Activated CD8-positive, alpha-beta memory T cell treated with anti-CD3 and anti-CD28 coated beads for 24 hours (primary cell): ENCODE measurements around the gene KCNK15.
"Not testable (repeated sequence)": the region's sequence is repeated elsewhere in the genome, so short reads cannot be mapped to it uniquely, and the experiment has no call there.

Experiments
- DNase-seq: peaks from one replicate; pipeline ENCODE4 v3.0.0-alpha.2; 2020

Gene KCNK15

DNA sequence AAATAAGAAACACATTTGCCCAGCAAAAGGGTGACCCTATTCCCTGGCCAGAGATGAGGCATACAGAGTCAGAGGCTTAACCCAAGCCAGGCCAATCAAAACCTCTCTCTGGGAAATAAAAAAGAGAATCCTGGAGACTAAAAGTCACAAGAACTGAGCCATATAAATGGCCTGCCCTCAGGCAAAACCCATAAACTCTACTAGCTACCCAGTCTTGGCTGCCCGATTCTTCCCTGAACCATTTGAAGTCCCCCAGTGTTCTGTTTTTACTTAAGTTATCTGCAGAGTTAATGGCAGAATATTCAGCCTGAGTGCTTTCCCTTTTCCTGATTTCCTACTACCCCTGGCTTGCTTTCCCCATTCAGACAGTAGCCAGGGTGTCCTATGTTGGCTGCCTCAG is 13.9 kb downstream of the KCNK15 start:
- no peak for DNase-seq

DNA sequence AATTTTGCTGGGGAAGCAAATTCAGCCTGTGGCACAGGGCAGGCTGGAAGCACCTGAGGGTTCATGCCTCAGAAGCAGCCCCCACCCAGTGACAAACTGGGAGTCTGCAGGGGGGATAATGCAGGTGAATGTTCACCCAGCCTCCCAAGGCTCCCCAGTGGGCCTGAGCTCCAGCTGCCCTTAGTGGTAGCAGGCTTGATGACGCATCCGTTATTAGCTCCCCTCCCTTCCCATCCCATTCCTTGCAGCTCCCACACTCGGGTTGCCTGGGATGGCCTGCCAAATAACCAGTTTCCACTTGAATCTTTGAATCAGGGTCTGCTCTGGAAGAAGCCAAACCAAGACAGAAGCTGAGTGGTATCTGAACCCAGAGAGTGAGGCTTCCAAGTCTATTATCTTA is 15.8 kb downstream of the KCNK15 start:
- no peak for DNase-seq

DNA sequence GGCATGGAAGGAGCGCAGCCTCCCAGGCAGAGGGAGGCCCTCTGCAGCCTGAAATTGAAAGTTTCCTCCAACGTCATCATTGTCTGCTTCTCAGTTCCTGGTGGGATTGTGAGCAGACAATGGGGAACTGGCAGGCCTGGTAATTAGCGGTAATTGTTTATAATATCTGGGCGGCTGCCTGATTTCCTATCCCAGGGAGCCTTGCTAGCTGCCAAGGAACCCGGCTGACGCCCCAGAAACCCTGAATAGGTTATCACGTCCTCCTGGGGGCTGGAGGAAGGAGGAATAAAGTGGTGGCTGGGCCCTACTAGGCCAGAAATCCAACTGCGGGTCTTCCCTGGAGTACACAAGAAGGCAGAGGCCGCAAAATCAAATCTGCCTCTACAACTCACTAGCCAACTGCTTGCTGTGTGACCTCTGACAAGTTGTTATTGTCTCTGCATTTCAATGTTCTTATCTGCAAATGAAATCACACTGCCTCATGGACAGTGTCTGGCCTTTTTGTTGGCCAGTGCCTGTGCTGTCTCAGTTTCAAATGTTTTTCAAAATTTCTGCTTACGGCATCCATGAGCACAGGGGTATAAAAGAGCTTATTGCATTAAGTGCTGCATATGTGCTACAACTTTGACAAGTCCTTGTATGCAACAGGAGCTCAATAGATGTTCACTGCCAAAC is 16.9 kb downstream of the KCNK15 start:
- DNase-seq = no peak

DNA sequence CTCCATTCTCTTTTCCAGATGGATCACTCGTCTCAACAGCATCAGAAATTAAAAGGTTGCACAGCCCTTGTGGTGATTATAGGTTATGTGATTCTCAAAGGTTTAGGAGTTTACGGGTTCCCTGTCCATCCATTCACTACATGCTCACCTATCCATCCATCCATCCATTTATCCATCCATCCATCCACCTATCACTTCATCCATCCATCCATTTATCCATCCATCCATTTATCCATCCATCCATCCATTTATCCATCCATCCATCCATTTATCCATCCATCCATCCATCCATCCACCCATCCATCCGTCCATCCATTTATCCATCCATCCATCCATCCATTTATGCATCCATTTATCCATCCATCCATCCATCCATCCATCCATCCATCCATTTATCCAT is 18.1 kb downstream of the KCNK15 start:
- not testable (repeated sequence) for DNase-seq

DNA sequence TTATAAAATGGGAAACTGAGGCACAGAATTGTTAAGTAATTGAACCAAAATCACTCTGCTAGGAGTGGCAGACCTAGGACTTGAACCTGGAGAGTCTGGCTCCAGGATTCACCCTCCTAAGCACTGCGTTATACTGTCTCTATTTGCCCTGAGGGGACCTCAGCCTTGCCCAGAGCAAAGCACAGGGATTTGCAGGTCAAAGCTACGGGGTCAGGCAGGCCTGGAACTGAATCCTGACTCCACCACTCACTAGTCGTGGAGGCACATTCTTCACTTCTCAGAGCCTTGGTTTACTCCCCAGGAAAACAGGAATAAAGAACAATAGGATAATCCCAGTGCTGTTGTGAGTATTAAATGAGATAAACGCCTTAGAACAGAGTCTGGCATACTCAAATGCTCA is 19.4 kb downstream of the KCNK15 start:
- DNase-seq = no peak

DNA sequence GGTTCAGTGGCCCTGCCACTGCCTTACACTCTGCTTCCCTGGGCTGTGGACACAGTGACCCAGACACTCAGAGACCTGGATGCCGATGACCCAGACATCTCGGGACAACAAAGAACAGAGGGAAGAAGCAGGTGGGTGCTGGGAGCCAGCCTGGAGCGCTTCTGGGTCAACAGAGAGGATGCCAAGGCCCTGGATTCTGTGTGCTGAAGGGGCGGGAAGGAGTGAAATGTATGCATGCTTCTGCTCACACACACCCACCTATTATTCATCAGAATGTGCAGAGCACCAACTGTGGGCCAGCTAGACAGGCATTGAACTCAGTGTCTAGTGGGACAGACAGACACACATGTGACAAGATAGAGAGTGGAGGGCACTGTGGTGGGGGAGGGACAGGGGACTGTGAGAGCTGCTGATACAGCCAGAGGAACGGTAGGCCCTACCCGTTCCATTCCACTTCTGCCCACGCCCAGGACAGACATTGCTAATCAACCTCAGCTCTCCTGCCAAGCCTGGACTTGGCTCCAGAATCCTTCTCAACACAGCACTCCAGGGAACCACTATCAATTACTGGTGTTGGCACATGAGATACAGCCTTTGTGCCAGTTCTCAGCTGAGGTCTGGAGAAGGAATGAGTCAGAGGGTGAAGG is 20.2 kb downstream of the KCNK15 start:
- DNase-seq = no peak

DNA sequence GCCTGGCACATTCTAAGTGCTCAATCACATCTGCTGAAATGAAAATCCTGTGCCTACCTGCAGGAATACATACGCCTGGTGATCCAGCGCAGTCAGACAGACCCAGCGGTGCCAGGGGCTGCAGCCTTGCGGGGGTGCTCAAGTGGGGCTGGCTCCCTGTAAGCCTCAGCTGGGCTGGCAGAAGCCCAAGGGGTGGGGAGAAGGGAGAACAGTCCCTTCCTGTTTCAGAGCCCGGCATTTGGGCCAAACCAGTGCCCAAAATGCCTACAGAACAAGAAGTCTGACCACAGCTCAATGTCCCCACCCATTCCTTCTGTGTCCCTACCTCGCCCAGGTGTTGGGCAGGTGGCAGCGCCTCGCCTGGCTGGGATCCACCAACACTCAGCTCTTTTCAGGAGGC is 22.6 kb downstream of the KCNK15 start:
- DNase-seq = no peak

DNA sequence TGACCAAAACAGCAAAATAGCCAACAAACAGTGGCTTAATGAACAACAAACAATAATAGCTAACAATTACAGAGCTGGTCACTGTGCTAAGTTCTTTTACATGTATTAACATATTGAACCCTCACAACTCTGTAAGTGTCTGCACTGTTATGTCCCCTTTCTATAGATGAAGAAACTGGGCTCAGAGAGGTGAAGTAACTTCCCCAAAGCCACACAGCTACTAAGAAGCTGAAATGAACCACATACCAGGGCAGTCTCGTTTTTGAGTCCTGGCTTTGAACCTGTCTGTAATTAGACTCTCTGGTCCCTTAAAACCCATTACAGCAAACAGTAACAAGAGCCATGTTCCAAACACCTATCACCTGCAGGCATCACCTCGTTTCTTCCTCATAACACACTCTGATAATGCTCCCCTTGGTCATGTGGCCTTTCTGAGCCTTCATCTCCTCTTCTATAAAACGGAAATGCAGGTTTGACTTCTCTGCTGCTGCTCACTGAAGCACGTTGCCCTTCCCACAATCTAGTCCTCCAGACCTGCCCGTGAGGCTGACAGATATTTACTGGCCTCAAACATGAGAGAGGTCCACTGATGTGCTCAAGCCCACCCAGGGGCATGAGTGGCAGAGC is 23.3 kb downstream of the KCNK15 start:
- DNase-seq = no peak

DNA sequence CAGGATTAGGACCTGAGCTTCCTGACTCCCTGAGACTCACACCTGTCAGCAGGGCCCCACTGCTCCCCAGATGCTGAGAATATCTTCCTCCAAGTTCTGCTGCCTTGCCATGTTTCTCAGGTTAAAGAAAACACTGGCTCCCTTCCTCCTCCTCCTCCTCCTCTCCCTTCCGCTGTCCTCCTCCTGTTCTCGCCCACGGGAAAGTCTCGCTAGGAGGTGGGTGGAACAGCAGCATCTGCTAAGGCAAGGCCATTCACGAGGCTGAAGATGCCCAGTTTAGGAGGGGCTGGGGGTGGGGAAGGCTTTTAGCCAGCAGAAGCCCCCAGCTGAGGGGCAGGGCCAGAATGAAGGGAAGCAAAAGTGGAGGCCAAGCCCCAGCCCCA is 23.8 kb downstream of the KCNK15 start:
- no peak for DNase-seq

DNA sequence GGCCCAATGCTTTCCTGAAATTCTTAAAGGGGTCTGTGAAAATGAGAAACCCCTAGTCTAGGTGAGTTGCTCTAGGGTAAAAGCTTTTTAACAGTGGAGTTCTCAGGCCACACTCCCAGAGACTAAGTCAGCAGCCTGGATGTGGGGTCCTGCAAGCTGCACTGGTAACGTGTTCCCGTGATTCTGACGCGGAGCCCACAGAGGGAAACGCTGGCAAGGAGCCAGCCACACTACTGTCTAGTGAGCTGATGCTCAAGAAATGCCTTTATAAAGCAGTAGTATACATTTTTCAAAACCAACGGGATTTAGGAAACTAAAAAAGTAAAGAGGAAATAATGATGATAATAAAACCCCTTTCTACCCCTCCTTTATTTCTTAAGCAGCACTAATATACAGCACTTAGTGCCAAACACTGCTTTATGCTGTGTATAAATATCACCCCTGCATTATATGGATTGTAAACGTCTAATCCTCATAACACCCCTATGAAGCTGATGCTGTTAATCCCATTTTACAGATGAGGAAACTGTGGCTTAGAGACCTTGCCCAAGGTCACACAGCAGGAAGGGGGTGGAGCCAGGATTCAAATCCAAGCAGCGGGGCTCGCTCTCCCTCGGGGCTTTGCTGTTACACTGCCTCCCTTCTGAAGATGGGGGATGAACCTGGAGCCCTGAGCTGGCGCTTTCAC is 25.0 kb downstream of the KCNK15 start:
- no peak for DNase-seq

DNA sequence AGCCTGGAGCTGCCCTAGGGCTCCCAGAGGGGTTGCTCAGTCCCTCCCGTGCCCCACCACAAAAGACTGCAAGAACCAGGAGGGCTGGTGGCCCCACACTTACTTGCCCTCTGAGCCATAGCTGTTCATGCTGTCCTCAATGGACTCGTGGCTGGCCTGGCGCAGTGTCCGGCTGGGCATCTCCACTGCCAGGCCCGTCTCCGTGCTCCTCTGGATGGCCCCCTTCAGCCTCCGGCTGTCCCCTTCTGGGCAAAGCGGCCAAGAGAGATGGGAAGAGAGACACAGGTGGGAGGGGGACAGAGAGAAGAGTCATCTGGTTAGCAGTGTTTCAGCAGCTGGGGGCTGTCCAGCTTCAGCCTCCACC is 25.5 kb downstream of the KCNK15 start:
- DNase-seq = no peak

DNA sequence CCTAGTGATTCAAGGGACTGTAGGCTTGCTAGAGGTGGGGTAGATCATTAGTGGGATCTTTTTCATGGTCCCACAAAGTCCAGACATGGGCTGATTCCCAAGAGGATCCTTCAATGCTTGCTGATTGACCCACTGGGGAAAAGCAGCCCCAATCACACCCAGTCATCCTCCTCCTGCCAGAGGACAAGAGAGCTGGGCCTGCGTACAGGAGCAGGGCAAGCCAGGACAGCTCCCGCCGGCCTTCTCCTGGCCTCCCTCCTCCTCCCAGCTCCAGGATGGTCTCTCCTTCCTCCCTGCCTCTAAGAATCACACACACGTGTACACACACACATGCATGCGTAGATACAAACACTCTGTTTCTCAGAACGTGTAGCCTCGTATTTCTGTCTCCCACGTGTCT is 27.0 kb downstream of the KCNK15 start:
- DNase-seq = no peak

DNA sequence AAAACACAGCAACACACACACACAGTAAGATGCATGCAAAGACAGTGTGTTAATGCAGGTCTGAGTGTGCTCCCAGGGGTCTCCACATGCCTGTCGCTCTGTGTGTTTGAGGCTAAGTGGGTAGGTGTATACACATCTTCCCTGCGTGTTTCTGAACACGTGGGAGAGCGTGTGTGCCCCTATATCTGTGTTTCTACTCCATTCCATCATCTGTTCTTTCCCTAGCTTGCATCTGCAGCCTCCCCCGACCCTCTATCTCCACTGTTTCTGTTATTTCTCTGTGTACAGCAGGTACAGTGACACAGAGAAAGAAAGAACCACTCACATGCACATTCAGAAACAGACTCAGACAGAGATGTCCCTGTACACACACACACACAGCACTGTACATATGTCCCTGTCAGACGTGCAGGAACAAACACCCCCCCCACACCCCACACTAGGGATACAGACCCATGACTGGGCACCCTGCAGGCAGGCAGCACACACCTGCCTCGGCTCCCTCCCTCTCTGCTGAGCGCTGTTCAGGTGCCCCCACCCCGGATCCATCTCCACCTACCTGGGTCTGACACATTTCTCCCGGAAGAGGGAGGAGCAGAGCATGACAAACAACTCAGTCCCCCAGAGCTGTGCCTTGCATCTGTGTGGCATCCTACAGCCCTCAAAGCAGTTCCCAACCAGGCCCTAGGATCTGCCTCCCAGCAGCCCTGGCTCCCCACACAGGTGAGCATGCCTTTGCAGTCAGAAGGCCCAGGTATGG is 27.6 kb downstream of the KCNK15 start:
- no peak for DNase-seq

DNA sequence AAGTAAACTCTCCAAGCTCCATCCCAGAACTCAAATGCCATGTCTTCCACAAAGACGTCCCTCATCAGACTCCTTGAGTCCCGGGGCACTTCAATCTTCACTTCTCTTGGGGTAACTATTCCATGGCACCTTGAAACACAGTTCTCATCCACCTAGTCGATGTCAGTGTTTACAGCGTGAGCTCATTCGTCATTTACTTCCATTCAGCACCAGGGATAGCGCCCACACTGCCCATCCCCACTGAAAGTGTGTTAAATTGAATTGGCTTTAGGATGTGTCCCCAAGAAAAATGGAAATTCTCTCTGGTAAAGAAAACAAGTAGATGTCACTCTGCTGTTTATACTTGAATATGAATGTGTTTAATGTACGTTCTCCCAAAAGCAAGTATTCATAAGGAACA is 31.3 kb downstream of the KCNK15 start:
- no peak for DNase-seq

DNA sequence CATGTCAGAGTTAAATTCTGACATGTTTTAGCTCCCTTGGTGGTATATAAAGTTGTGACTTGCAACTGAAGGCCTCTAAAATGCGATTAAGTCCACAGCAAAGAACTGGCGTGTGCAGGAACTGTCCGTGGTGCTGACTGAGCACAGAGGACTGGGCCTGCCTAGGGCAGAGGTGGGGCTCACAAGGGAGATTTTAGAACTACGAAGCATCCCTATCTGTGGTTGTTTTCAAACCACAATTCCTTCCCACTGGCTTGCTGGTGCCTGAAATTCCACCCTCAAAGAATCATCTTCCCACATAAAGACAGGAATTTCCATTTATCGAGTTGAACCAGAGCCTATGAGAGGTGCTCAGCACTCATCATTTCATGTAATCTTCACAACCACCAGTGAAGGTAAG is 34.6 kb downstream of the KCNK15 start:
- DNase-seq = peak; percentile 59

DNA sequence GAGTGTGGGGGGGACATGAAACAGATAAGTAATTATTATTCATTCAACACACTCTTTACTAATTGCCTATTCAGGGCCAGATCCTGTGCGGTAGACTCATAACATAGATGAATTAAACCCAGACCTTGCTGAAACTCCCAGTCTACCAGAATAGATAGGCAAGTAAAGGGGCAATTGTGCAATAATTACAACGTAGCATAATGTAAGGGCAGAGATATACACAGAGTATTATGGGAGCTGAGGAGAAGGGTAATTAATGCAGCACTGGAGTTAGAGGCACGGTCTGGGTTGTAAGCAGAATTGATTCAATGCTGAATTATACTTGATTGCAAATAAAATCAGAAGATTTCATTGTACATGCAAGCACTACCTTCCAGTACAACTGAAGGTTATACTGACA is 35.5 kb downstream of the KCNK15 start:
- DNase-seq = no peak

DNA sequence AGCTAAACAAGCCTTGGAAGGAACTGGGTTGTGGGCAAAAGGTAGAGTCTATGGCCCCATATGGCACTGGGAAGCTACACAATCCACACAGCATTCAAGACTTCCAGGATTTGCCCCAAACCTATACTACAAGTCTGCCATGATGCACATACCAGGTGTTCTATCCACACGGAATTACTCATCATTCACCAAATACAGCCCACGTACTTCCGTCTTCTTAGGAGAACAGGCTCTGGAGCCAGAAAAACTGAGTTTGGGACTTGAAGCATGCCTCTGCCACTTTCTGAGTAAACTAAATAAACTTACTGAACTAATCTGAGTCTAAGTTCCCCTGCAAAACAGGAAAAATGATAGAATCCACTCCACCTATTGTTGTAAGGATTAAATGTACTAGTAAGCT is 36.1 kb downstream of the KCNK15 start:
- no peak for DNase-seq

DNA sequence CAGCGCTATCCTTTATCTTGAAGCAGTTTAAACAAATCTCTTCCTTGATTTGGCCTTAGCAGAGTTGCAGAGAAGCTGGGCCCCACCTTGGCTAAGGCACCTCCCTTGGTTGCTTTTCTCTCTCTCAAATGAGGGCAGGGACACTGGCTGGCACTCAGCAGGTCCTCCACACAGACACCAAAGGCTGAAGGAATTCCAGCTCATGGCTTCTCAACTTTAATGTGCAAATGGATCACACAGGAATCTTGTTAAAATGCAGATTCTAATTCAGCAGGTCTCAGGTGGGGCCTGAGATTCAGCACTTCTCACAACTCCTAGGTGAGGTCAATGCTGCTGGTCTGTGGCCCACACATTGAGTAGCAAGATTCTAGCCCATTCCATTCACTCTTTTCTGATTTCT is 39.0 kb downstream of the KCNK15 start:
- DNase-seq = no peak

DNA sequence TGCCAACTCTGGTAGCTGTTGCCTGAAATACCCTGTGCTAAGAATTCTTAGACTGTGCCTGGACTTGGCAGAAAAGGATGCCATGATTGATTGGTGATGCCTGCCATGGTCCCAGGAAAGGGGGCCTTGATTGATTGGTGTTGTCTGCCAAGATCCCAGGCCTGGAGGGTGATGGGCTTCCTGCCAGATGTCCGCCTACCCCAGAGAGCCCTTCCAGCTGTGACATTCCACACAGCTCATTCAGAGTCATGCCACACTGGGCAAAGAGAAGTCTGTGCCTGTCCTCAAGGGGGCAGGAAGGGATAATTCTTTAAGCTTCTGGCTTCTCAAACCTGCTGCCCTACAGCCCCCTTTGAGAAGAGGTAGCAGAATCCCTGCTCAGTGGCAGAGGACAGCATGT is 40.1 kb downstream of the KCNK15 start:
- no peak for DNase-seq

DNA sequence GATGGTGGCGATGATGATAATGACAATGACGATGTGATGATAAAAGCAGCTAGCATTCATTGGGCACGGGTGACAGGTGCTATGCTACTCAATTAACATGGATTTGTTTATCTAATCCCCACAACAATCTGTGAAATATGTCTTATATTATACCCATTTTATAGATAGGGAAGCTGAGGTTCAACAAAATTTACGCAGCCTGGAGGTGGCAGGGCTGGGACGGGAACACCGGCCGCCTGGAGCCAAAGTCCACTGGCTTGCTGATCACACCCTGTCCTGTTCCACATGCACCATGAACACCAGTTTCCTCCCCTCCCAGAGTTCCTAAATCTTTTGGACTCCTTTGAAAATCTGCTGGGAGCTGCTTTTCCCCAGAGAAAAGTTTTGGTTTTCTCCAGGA is 41.6 kb downstream of the KCNK15 start:
- no peak for DNase-seq

DNA sequence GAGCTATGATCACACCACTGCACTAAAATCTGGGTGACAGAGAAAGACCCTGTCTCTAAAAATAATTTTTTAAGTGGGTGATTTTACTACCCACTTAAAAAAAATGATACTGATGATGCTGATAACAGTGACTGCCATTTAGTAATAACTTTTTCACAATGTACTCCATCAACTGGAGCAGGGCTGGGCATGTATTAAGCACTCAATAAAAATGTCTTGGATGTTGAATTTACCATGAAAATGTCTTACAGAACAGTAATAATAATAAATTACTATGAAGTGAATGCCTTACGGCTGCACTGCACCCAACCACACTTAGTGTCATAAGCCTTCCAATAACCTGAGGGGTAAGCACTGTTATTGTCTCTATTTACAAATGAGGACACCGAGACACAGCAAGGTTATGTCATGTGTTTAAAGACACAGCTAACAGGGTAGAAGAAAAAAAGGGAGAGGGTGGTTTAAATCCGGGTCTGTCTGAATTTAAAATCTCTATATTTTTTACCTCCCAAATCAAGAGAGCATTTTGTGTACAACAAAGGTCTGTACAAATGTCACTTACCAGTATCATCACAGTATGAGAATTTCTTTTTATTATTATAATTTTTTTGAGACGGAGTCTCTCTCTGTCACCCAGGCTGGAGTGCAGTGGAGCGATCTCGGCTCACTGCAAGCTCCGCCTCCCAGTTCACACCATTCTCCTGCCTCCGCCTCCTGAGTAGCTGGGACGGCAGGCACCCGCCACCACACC is 43.2 kb downstream of the KCNK15 start:
- DNase-seq = no peak

DNA sequence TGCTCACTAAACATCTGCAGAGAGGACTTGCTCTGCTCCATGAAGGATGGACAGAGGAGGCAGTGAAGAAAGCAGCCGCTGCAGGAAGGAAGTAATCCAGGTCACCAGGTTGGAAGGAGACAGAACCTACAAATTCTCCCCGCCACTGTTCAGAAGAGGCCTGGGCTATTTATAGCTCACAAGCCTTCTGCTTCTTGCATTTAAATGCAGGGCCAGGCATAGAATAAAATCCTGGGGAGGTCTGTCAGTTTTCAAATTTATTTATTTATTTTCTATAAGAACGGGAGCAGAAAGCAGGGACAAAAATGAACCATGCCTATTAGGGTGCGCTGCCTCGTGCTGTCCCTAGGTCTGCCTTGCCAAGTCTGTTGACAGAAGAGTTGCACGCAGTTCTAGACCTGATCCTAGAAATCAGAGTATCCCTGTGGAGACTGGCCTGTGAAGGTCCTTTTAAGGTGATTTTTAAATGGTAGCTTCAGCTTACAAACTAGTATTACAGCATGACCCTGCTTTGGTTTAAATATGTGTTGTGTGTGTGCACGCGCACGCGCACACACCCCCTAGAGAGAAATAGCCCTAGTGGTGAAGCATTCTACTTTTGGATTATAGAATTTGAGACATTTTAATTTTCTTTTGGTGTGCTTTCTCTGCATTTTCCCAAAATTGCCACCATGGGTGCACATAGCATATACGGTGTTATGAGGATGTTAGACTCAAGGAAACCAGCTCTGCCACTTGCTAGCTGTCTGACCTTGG is 45.2 kb downstream of the KCNK15 start:
- no peak for DNase-seq
